H9 (cell line): ENCODE results near the gene ZNF653. TPM values are rescaled to one million over a fixed set of nuclear protein-coding genes. Genes with fewer than 3 reads are reported as not detected.

ENCODE experiments used
- DNase-seq: peaks from one replicate; pipeline ENCODE4 v3.0.0-alpha.2; 2017
- H2AFZ ChIP-seq: one replicate; pipeline ENCODE4 v1.6.1; 2013; ENCODE audit warnings: mild to moderate bottlenecking, low read length, control low read depth, moderate library complexity
- H2AK5ac ChIP-seq: 2 replicates; pipeline ENCODE4 v1.6.1; 2013; ENCODE audit warnings: low read length, control low read depth, mixed read lengths; ENCODE audit not compliant: insufficient read length
- H2BK120ac ChIP-seq: one replicate; pipeline ENCODE4 v1.6.1; 2013; ENCODE audit warnings: low read depth, mild to moderate bottlenecking, low read length, control low read depth, inconsistent platforms; ENCODE audit not compliant: poor library complexity, severe bottlenecking
- H2BK12ac ChIP-seq: 2 replicates; pipeline ENCODE4 v1.6.1; 2013; ENCODE audit warnings: low read length, control low read depth, mixed read lengths, low read depth; ENCODE audit not compliant: insufficient read length
- H2BK15ac ChIP-seq: 2 replicates; pipeline ENCODE4 v1.6.1; 2013; ENCODE audit warnings: low read depth, low read length, control low read depth
- H2BK20ac ChIP-seq: one replicate; pipeline ENCODE4 v1.6.1; 2013; ENCODE audit warnings: low read depth, mild to moderate bottlenecking, low read length, control low read depth, inconsistent platforms; ENCODE audit not compliant: poor library complexity, severe bottlenecking
- H2BK5ac ChIP-seq: 2 replicates; pipeline ENCODE4 v1.6.1; 2013; ENCODE audit warnings: low read length, control low read depth, mixed read lengths; ENCODE audit not compliant: insufficient read length
- H3K14ac ChIP-seq: 2 replicates; pipeline ENCODE4 v1.6.1; 2013; ENCODE audit warnings: low read length, control low read depth; ENCODE audit not compliant: insufficient read depth
- H3K18ac ChIP-seq: 2 replicates; pipeline ENCODE4 v1.6.1; 2013; ENCODE audit warnings: low read depth, mild to moderate bottlenecking, mixed read lengths, low read length, control low read depth; ENCODE audit not compliant: insufficient read length
- H3K23ac ChIP-seq: 2 replicates; pipeline ENCODE4 v1.6.1; 2013; ENCODE audit warnings: low read length, control low read depth, mixed read lengths, low read depth; ENCODE audit not compliant: insufficient read length
- H3K23me2 ChIP-seq: 2 replicates; pipeline ENCODE4 v1.6.1; 2013; ENCODE audit warnings: low read depth, mild to moderate bottlenecking, mixed read lengths, low read length, control low read depth; ENCODE audit not compliant: insufficient read length, poor library complexity, severe bottlenecking
- H3K27ac ChIP-seq: 2 replicates; pipeline ENCODE4 v1.5.1; 2013; ENCODE audit warnings: low read length, control low read depth, mixed read lengths, low read depth; ENCODE audit not compliant: insufficient read length
- H3K27me3 ChIP-seq: 2 replicates; pipeline ENCODE4 v1.6.1; 2013; ENCODE audit warnings: low read length, control low read depth, inconsistent platforms; ENCODE audit not compliant: insufficient read depth
- H3K4ac ChIP-seq: 2 replicates; pipeline ENCODE4 v1.6.1; 2013; ENCODE audit warnings: low read depth, mild to moderate bottlenecking, control low read depth, inconsistent platforms, low read length, moderate library complexity
- H3K4me1 ChIP-seq: 2 replicates; pipeline ENCODE4 v1.6.1; 2013; ENCODE audit warnings: low read length, control low read depth, inconsistent platforms; ENCODE audit not compliant: insufficient read depth
- H3K4me2 ChIP-seq: 2 replicates; pipeline ENCODE4 v1.6.1; 2013; ENCODE audit warnings: low read length, control low read depth, mixed read lengths; ENCODE audit not compliant: insufficient read length, insufficient read depth
- H3K56ac ChIP-seq: 2 replicates; pipeline ENCODE4 v1.6.1; 2013; ENCODE audit warnings: low read depth, mild to moderate bottlenecking, mixed read lengths, low read length, control low read depth; ENCODE audit not compliant: insufficient read length
- H3K79me1 ChIP-seq: 2 replicates; pipeline ENCODE4 v1.6.1; 2013; ENCODE audit warnings: low read depth, mild to moderate bottlenecking, moderate library complexity, low read length, control low read depth, inconsistent platforms; ENCODE audit not compliant: insufficient read depth, poor library complexity, severe bottlenecking
- H3K79me2 ChIP-seq: 2 replicates; pipeline ENCODE4 v1.6.1; 2013; ENCODE audit warnings: low read length, control low read depth, inconsistent platforms; ENCODE audit not compliant: insufficient read depth
- H3K9ac ChIP-seq: 2 replicates; pipeline ENCODE4 v1.6.1; 2013; ENCODE audit warnings: low read length, control low read depth, mixed read lengths; ENCODE audit not compliant: insufficient read length; ENCODE audit errors: extremely low read depth
- H3K9me3 ChIP-seq: one replicate; pipeline ENCODE4 v1.6.1; 2013; ENCODE audit warnings: low read depth, low read length, inconsistent platforms; ENCODE audit not compliant: control insufficient read depth
- H3T11ph ChIP-seq: one replicate; pipeline ENCODE4 v1.6.1; 2013; ENCODE audit warnings: mild to moderate bottlenecking, low read length, control low read depth, inconsistent platforms
- H4K20me1 ChIP-seq: one replicate; pipeline ENCODE4 v1.6.1; 2013; ENCODE audit not compliant: control insufficient read depth, insufficient read length, insufficient read depth
- H4K5ac ChIP-seq: 2 replicates; pipeline ENCODE4 v1.6.1; 2013; ENCODE audit warnings: low read depth, mild to moderate bottlenecking, mixed read lengths, low read length, control low read depth; ENCODE audit not compliant: insufficient read length
- H4K8ac ChIP-seq: replicated peaks from 2 replicates; pipeline ENCODE4 v1.6.1; 2013; ENCODE audit warnings: low read length, control low read depth, mixed read lengths, low read depth; ENCODE audit not compliant: insufficient read length
- H4K91ac ChIP-seq: 2 replicates; pipeline ENCODE4 v1.6.1; 2013; ENCODE audit warnings: low read depth, mild to moderate bottlenecking, moderate library complexity, mixed read lengths, low read length, control low read depth; ENCODE audit not compliant: insufficient read length
- H3K27ac Mint-ChIP-seq, 3 experiments: 2 replicates in 2 of 3; 3 replicates in 1 of 3; pipeline ENCODE4 v1.8.0; 2020 to 2021; ENCODE audit warnings: mixed read lengths in 3 of 3, mild to moderate bottlenecking in 1 of 3, moderate library complexity in 1 of 3
- H3K27me3 Mint-ChIP-seq: 2 replicates; pipeline ENCODE4 v1.8.0; 2021; ENCODE audit warnings: low read depth, mild to moderate bottlenecking, moderate library complexity, mixed read lengths
- H3K36me3 Mint-ChIP-seq, 3 experiments: 2 replicates in 2 of 3; 3 replicates in 1 of 3; pipeline ENCODE4 v1.8.0; 2020 to 2021; ENCODE audit warnings: low read depth in 3 of 3, mixed read lengths in 3 of 3; ENCODE audit not compliant: insufficient read depth in 1 of 3
- H3K4me1 Mint-ChIP-seq, 2 experiments: 2 replicates each; pipeline ENCODE4 v1.8.0; 2020; ENCODE audit warnings: mixed read lengths in 2 of 2
- H3K4me3 Mint-ChIP-seq, 2 experiments: 2 replicates in 1 of 2; 3 replicates in 1 of 2; pipeline ENCODE4 v1.8.0; 2020 to 2021; ENCODE audit warnings: mild to moderate bottlenecking in 2 of 2, mixed read lengths in 2 of 2, moderate library complexity in 1 of 2
- H3K9me3 Mint-ChIP-seq, 2 experiments: 2 replicates in 1 of 2; 3 replicates in 1 of 2; pipeline ENCODE4 v1.8.0; 2020; ENCODE audit warnings: mild to moderate bottlenecking in 2 of 2, mixed read lengths in 2 of 2, moderate library complexity in 1 of 2
- WGBS: extraction: QIAGEN DNeasy Blood & Tissue Kit; methylation state at CpG from one replicate; pipeline ENCODE4 v1.1.7; 2013; ENCODE audit warnings: missing lambda C conversion rate, low lambda C conversion rate, mixed read lengths; ENCODE audit not compliant: insufficient read length; ENCODE audit errors: extremely low coverage; 5-methylcytosine and 5-hydroxymethylcytosine counted together
- total RNA-seq: library from RNA; stranded (reverse); gene quantifications from 2 replicates; pipeline ENCODE4 v1.2.1, GENCODE V29; 2021
- TF ChIP-seq, protein P1 (sequence below): fragments of 200-600 bp; sonication (generic); conservative IDR thresholded peaks from 3 replicates; pipeline ENCODE4 v1.8.0; 2021; ENCODE audit warnings: antibody characterized with exemption, mild to moderate bottlenecking

Gene ZNF653
- total RNA-seq, 1 experiment from 2014 or later: 11.6 TPM

DNA sequence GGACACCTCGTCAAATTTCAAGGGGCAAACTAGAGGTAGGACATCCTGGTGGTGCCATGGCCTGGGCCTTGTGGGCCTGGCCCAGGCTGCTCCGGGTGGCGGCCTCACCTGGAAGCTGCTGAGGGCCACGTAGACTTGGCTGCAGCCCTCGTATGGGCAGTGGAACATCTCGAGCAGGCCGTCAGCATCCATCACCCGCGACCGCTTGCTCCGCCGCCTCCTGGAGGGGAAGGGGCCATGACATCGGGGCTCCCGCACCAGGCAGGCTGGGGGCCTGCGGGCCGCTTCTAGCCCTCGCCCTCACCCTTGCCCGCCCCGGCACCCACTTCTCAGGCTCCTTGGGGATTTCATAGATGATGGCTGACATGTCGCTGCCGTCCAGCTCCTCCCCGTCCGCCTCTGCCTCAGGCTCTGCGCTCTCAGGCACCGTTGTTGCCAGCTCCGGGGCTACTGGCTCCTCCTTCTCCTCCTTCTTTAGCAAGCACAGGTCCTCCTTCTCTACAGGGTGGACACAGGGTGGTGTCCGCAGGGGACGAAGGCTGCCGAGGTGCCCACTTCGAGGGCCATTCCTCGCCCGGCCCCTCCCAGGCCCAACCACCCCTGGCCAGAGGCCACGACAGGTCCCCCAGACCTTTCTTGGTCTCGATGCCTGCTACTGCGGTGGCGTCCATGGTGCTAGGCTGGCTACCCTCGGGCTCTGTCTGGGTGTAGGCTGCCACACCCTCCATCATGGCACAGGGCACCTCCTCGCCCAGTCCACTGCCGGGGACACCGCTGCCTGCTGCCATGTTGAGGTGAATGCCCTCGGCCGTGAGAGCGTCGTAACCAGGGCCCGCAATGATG lies 18.8 kb downstream of the ZNF653 start:
- no peaks in the 10 kb centered on the region for H4K20me1 ChIP-seq
- Mint-ChIP-seq H3K4me3 (no peak overlapping the region), H3K9me3 (peaks cover 0 to 2% of the 10 kb centered on the region in 2 experiments; a peak in 2 of 5 replicates), H3K27ac (no peak overlapping the region), H3K4me1 (peaks cover 3 to 8% of the 10 kb centered on the region in 2 experiments), H3K27me3 (peaks cover 3% of the 10 kb centered on the region), H3K36me3 (peaks cover 0 to 8% (median 0%) of the 10 kb centered on the region in 3 experiments; a peak in 3 of 7 replicates)
- H3K79me1 ChIP-seq: no peaks in the 10 kb centered on the region
- H2BK20ac ChIP-seq: no peak overlapping the region
- H2BK120ac ChIP-seq: no peak overlapping the region
- H2AK5ac ChIP-seq: no peak overlapping the region
- no peak overlapping the region for H3K4me2 ChIP-seq
- TF ChIP-seq, protein P1, sequence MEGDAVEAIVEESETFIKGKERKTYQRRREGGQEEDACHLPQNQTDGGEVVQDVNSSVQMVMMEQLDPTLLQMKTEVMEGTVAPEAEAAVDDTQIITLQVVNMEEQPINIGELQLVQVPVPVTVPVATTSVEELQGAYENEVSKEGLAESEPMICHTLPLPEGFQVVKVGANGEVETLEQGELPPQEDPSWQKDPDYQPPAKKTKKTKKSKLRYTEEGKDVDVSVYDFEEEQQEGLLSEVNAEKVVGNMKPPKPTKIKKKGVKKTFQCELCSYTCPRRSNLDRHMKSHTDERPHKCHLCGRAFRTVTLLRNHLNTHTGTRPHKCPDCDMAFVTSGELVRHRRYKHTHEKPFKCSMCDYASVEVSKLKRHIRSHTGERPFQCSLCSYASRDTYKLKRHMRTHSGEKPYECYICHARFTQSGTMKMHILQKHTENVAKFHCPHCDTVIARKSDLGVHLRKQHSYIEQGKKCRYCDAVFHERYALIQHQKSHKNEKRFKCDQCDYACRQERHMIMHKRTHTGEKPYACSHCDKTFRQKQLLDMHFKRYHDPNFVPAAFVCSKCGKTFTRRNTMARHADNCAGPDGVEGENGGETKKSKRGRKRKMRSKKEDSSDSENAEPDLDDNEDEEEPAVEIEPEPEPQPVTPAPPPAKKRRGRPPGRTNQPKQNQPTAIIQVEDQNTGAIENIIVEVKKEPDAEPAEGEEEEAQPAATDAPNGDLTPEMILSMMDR: no peak
- peaks cover 2% of the 10 kb centered on the region for H3K23me2 ChIP-seq
- H3T11ph ChIP-seq: no peak overlapping the region
- no peak overlapping the region for H4K8ac ChIP-seq
- H3K4ac ChIP-seq: no peak overlapping the region
- H3K27me3 ChIP-seq: no peaks in the 10 kb centered on the region; the same call in 1 of the 2 replicates
- no peak overlapping the region for H3K14ac ChIP-seq
- H3K18ac ChIP-seq: no peak overlapping the region
- H2BK5ac ChIP-seq: no peak overlapping the region
- H3K9ac ChIP-seq: no peak overlapping the region
- no peak overlapping the region for H3K56ac ChIP-seq
- no peak overlapping the region for H4K91ac ChIP-seq
- H2BK12ac ChIP-seq: no peak overlapping the region
- H3K79me2 ChIP-seq: no peaks in the 10 kb centered on the region
- no peaks in the 10 kb centered on the region for H3K4me1 ChIP-seq
- H3K9me3 ChIP-seq: no peaks in the 10 kb centered on the region
- no CpG with 5 or more reads among the region's 45 CpGs for WGBS
- no peak overlapping the region for H3K27ac ChIP-seq
- no peak overlapping the region for H3K23ac ChIP-seq
- no peak for DNase-seq
- H4K5ac ChIP-seq: no peak overlapping the region
- H2BK15ac ChIP-seq: no peak overlapping the region
- no peak overlapping the region for H2AFZ ChIP-seq
